ENCODE results near the gene THEMIS. TPM values are rescaled to one million over a fixed set of nuclear protein-coding genes. Genes with fewer than 3 reads are reported as not detected.
"Not testable (repeated sequence)": the region's sequence is repeated elsewhere in the genome, so short reads cannot be mapped to it uniquely, and the experiment has no call there.

The THEMIS gene
- total RNA-seq, 1 donor from 2014 or later, result 0.37 TPM

- intact Hi-C loops (cut with micrococcal nuclease), result no loop called here
- DNase-seq (no peak), ATAC-seq (no peak)
Observed at GRCh38 chr6:127918506-127919427, 17.9 kb upstream of the THEMIS start.

DNA sequence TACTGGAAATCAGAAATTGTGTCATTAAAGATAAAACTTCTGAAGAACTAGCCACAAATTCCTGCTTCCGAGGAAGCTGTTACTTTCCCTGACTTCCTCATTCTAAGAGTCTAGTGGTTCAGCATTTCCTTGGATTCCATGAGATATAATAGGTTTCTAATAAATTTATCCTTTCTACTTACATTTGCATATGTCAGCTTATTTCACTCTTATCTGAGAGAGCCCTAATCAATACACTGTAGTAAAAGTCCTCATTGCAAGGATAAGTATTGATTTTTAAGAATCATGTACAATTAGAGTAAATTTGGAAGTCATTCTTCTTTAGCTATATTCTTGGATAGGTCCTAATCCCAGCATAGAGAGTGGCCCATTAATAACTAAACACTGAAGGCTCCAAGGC is 16.9 kb upstream of the THEMIS start:
- ATAC-seq, result no peak

DNA sequence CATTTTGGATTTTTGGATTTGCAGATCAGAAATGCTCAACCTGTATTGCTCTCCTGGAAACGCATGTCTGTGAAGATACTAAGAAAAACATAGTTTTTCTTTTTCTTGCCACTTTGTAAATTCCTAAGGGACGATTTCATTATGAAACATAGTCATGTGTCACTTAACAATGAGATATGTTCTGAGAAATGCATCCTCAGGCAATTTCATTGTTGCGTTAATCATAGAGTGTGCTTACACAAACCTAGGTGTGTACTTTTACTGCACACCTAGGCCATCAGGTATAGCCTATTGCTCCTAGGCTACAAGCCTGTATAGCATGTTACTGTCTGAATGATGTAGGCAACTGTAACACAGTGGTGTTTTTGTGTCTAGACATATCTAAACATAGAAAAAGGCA is 13.4 kb upstream of the THEMIS start:
- DNase-seq (no peak), ATAC-seq (no peak)
- intact Hi-C loops (cut with micrococcal nuclease), result no loop called here

More for the DNA sequence above, 16.9 kb upstream of the THEMIS start:
- DNase-seq, result no peak
- intact Hi-C loops (cut with micrococcal nuclease), result no loop called here

- DNase-seq, result no peak
- no peak for ATAC-seq
- intact Hi-C loops (cut with micrococcal nuclease), result no loop called here
Observed at GRCh38 chr6:127912914-127913313, 12.1 kb upstream of the THEMIS start.

GRCh38 chr6:127907960-127908640 is 7.2 kb upstream of the THEMIS start:
- DNase-seq (no peak), ATAC-seq (no peak)
- intact Hi-C loops (cut with micrococcal nuclease), result no loop called here

- DNase-seq (no peak), ATAC-seq (no peak)
- intact Hi-C loops (cut with micrococcal nuclease), result no loop called here
Observed at GRCh38 chr6:127904160-127904559, 3.3 kb upstream of the THEMIS start.

- DNase-seq (no peak), ATAC-seq (no peak)
- intact Hi-C loops (cut with micrococcal nuclease), result no loop called here
Observed at GRCh38 chr6:127902933-127903332, 2.1 kb upstream of the THEMIS start.

DNA sequence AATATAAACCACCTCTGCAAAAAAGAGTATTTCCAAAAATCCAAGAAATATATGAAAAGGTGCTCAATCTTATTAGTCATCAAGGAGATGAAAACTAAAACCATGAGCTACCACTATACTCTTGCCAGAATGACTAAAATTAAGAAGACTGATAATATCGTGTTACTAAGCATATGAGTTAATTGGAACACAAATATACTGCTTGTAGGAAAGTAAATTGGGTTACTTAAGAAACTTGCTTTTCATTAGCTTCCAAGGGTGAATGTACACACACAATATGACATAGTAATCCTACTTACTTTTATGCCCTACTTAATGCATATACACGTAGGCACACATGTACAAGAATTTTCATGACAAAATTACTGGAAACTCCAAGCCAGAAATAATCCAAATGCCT is 3.4 kb downstream of the THEMIS start:
- intact Hi-C loops (cut with micrococcal nuclease), result no loop called here
- ATAC-seq (no peak), DNase-seq (no peak)

DNA sequence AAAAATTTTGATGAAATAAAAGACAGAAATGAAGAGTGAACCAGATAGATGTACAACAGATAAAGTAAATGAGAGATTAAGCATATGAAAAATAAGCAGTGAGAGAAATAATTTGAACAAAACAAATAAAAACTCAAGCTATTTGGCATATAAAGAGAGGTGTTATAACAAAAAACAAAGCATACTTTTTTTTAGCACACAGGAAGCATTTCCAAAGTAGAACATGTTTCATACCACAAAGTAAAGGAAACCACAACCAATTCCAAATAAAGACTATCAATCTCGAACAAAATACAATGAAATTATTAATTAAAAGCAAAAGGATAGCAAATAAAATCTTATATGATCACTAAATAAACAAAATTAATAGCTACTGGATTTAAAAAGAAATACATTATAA is 6.8 kb downstream of the THEMIS start:
- DNase-seq, result no peak
- no peak for ATAC-seq

GRCh38 chr6:127893541-127893940 is 7.3 kb downstream of the THEMIS start:
- ATAC-seq (no peak), DNase-seq (no peak)
- intact Hi-C loops (cut with micrococcal nuclease), result no loop called here

More for the DNA sequence above, 6.8 kb downstream of the THEMIS start:
- intact Hi-C loops (cut with micrococcal nuclease), result no loop called here

DNA sequence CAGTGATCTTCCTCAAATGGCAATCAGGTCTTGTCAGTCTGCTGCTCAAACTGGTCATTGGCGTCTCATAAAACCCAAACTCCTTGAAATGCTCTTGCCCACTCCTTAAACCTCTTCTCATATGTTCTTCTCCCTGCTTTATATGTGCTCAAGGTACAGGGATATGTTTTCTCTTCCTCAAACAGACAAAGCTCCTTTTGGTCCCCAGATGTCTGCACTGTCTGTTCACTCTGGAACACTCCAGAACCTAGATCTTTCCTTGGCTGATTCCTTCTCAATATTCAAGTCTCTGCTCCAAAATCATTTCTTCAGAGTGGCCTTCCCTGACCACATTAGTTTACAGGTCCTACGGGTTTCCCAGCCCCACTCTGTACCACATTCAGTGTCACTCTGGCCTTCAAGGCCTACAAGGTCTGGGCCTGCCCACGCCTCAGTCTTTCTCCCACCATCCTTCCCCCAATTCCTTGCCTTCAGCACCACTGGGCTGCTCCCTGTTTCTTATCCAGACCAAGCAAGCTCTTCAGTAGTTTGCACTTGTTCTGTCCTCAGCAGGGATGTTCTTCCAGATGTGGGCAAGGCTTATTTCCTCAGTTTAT is 9.0 kb downstream of the THEMIS start:
- DNase-seq (no peak), ATAC-seq (no peak)
- intact Hi-C loops (cut with micrococcal nuclease), result no loop called here

- DNase-seq (no peak), ATAC-seq (no peak)
- intact Hi-C loops (cut with micrococcal nuclease), result no loop called here
Observed at GRCh38 chr6:127886603-127887002, 14.3 kb downstream of the THEMIS start.

DNA sequence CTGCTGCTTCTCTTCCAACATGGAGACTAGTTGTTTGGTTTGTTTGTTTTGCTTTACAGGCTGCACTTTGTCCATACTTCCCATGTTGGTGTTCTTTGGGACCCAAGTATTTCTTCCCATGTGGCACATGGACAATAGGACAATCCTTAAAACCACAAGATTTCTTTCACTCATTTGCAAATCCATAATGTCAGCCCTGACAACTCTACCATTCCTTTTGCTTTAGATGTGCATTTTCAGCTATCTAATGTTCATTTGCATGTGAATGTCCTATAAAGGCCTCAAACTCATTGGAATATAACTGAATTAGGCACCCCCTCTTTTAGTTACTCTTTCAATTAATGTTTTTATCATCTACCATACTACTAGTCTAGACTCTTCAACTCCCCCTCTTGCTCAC is 16.7 kb downstream of the THEMIS start:
- DNase-seq, result no peak
- no peak for ATAC-seq
- intact Hi-C loops (cut with micrococcal nuclease), result no loop called here

DNA sequence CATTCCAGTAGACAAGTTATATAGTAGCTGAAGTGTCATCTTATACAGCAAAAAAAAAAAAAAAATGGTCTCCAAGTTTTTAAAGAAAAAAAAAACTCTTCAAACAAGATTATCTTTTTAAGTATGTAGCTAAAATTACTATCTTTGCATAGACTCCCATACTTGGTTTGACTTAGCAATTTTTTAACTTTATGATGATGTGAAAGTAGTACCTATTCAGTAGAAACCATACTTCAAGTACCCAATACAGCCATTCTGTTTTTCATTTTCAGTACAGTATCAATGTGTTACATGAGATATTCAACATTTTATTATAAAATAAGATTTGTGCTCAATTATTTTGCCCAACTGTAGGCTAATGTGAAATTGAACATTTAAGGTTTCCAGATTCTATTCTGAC is 18.9 kb downstream of the THEMIS start:
- intact Hi-C loops (cut with micrococcal nuclease); DNase-seq; ATAC-seq: not testable (repeated sequence)

DNA sequence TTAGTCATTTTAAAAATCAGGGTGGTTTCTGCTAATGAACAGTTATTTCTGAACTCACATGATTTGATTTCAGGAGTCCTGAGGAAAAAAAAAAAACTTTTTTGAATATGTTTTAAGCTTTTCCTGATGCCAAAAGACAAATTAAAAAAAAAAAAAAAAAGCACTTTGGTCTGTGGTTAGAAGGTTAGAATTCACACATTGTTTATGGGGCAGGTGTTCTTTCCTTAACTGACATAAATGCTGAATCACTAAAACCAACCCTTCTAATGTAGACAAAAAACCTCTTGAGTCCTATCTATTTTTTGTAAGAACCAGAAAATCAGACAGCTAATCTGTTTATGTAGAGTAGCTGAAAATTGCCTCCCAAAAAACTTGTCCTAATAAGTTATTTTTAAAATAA is 20.4 kb downstream of the THEMIS start:
- DNase-seq (no peak), ATAC-seq (no peak)
- intact Hi-C loops (cut with micrococcal nuclease), result no loop called here

DNA sequence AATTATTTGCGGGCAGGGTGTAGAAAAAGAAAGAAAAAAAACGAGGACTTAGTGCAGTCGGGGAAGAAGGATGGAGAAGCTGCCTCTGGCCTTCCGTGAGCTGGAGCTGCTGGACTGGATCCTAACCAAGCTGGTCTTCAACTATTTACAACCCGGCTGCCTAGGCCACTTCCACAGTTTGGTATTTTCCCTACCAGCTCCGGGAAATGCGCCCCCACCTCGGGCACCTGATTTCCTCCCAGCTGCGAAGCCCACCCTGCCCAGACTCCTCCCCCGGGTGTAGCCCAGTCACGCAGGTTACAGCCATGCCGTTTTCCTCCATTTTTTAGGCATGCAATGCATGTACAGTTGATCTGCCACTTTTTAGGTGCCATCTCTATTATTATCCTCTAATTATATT is 21.2 kb downstream of the THEMIS start:
- DNase-seq (peak; percentile 14), ATAC-seq (no peak)
- intact Hi-C loops (cut with micrococcal nuclease), result no loop called here

DNA sequence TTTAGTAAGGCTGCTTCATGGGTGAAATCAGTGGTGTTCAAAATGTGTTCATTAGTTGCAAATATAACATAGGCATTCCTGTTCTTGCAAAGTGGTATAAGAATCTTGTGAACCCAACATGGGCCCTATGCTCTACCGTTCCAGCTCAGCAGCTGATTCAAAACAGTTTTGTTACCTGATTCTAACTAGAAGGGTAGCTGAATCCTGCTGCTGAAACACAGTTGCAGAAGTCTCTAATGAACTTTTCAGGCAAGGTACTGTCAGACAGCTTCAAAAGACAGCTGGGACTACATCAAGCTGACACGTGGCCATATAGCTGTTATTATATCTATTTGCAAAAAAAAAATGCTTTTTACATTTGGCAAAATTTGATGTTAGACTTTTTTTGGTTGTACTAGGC is 22.7 kb downstream of the THEMIS start:
- DNase-seq (no peak), ATAC-seq (no peak)
- intact Hi-C loops (cut with micrococcal nuclease), result no loop called here

DNA sequence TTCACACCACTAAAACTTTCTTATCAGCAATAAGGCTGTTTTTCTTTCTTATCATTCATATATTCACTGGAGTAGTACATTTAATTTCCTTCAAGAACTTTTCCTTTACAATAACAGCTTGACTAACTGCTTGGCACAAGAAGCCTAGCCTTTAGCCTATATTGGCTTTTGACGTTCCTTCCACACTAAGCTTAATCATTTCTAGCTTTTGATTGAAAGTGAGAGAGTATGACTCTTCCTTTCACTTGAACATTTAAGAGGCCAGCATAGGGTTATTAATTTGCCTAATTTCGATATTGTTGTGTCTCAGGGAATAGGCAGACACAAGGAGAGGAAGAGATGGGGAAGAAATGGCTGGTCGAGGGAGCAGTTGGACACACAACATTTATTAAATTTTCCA is 23.6 kb downstream of the THEMIS start:
- DNase-seq, result no peak
- no peak for ATAC-seq
- intact Hi-C loops (cut with micrococcal nuclease), result no loop called here

DNA sequence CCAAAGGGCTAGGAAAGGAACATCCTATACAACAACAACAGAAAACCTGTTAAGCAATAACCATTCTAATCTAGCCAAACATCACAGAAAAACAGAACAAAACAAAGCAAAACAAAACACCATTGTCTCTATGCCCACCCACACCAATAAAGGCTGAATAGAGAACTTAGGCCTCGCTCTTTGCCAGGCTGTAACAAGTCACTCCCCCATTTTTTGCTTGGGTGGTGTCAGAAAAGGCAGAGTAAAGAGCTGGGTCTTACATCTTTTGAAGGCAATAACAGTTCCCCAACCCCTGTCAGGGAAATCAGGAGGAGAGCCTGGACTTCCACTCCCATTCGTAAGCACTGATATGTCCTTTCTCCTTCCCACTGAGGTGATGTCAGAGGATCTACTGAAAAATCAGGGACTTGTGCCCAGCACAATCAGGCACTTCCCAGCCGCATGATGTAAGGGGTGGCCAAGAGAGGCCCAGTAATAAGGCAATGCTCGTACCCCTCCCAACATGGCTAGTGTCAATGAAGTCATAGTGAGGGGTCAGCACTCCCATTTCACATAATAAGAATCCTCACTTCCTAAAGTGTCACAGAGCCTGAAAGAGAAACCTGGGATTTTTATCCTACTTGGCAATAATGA is 31.0 kb downstream of the THEMIS start:
- no peak for DNase-seq
- intact Hi-C loops (cut with micrococcal nuclease), result no loop called here
- no peak for ATAC-seq

GRCh38 chr6:127869183-127869582 is 31.7 kb downstream of the THEMIS start:
- DNase-seq (no peak), ATAC-seq (no peak)
- intact Hi-C loops (cut with micrococcal nuclease), result no loop called here

All from left ventricle myocardium superior (tissue), 1 donor.